K562 (cell line): Measurements from ENCODE around the gene LRRC27. TPM values are rescaled to one million over a fixed set of nuclear protein-coding genes. Genes with fewer than 3 reads are reported as not detected.

Experiments used
- MGA ChIP-seq: fragments of 450-650 bp; IDR thresholded peaks from 2 replicates; pipeline ENCODE4 v1.6.1; 2016; ENCODE audit warnings: mild to moderate bottlenecking, moderate library complexity
- POU5F1 ChIP-seq: fragments of 150-350 bp; IDR thresholded peaks from 2 replicates; pipeline ENCODE4 v1.6.1; 2014; ENCODE audit warnings: borderline replicate concordance, low read length, low read depth, mild to moderate bottlenecking; ENCODE audit not compliant: partially characterized antibody
- polyA plus RNA-seq, 8 experiments: library from polyadenylated mRNA; depleted of rRNA in 4 of 8; stranded (reverse) in 5 of 8; unstranded in 3 of 8; fragments of >200 nt; fragmentation: Nextera tagmentation in 2 of 8; fragmentation: Illumina TruSeq in 1 of 8; extraction: Ambion mirVana in 2 of 8; extraction: Trizol in 1 of 8; gene quantifications; 2 replicates each; pipeline versions ENCODE4 v1.2.1 to v1.2.3, GENCODE V29; 2011 to 2014; ENCODE audit warnings: inconsistent platforms in 1 of 8, missing spikeins in 1 of 8
- total RNA-seq, 7 experiments: library from RNA; depleted of rRNA in 6 of 7; stranded (reverse); fragments of >200 nt in 6 of 7; fragmentation: Illumina TruSeq in 2 of 7; extraction: Trizol in 2 of 7; gene quantifications; 2 replicates each; pipeline versions ENCODE4 v1.2.1 to v1.2.3, GENCODE V29; 2011 to 2021; ENCODE audit warnings: low replicate concordance in 1 of 7
- TF ChIP-seq, protein P1 (sequence below): sonication (generic); formaldehyde crosslinking; IDR thresholded peaks from 2 replicates; pipeline ENCODE4 v1.8.0; 2022; ENCODE audit warnings: mild to moderate bottlenecking, missing genetic modification reagents, borderline replicate concordance

The LRRC27 gene
- total and polyA plus RNA-seq, 9 of the 15 experiments (the other 6 are each of a cell fraction or from before 2014, with no cell fraction given), result 0.10 to 2.7 (median 1.4) TPM

GRCh38 chr10:132350946-132351345, 19.0 kb downstream of the LRRC27 start (continued):
- no peak for TF ChIP-seq MGA
- TF ChIP-seq POU5F1, result no peak
- TF ChIP-seq, protein P1, sequence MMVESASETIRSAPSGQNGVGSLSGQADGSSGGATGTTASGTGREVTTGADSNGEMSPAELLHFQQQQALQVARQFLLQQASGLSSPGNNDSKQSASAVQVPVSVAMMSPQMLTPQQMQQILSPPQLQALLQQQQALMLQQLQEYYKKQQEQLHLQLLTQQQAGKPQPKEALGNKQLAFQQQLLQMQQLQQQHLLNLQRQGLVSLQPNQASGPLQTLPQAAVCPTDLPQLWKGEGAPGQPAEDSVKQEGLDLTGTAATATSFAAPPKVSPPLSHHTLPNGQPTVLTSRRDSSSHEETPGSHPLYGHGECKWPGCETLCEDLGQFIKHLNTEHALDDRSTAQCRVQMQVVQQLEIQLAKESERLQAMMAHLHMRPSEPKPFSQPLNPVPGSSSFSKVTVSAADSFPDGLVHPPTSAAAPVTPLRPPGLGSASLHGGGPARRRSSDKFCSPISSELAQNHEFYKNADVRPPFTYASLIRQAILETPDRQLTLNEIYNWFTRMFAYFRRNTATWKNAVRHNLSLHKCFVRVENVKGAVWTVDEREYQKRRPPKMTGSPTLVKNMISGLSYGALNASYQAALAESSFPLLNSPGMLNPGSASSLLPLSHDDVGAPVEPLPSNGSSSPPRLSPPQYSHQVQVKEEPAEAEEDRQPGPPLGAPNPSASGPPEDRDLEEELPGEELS (CRISPR knock-in tag), result no peak
- TF ChIP-seq, all 486 proteins: peak for 0
